HG03442 (cell line): ENCODE data around the gene CFAP54.

ENCODE experiments used
- ATAC-seq: cut with Tn5 transposase; IDR thresholded peaks from one replicate; pipeline ENCODE4 v1.9.1; 2021; ENCODE audit warnings: mild to moderate bottlenecking, moderate library complexity; ENCODE audit not compliant: unreplicated experiment

The CFAP54 gene

GRCh38 chr12:96882862-96883261 is 393.5 kb downstream of the CFAP54 start:
- ATAC-seq, result no peak

- no peak for ATAC-seq
Measured at GRCh38 chr12:96883571-96883970, 394.2 kb downstream of the CFAP54 start.

GRCh38 chr12:96886998-96887677 is 397.8 kb downstream of the CFAP54 start:
- no peak for ATAC-seq

- no peak for ATAC-seq
Measured at GRCh38 chr12:96889273-96889933, 400.0 kb downstream of the CFAP54 start.

GRCh38 chr12:96890331-96890730 is 401.0 kb downstream of the CFAP54 start:
- ATAC-seq, result no peak

GRCh38 chr12:96892104-96892503 is 402.7 kb downstream of the CFAP54 start:
- no peak for ATAC-seq

GRCh38 chr12:96897421-96897820 is 408.0 kb downstream of the CFAP54 start:
- no peak for ATAC-seq

GRCh38 chr12:96901175-96901574 is 411.8 kb downstream of the CFAP54 start:
- ATAC-seq, result no peak

- ATAC-seq, result no peak
Measured at GRCh38 chr12:96902076-96902475, 412.7 kb downstream of the CFAP54 start.

- no peak for ATAC-seq
Measured at GRCh38 chr12:96906498-96906848, 417.1 kb downstream of the CFAP54 start.

GRCh38 chr12:96906849-96907670 is 417.7 kb downstream of the CFAP54 start, which contains the start of gene NEDD1:
NEDD1 (plus strand) TSS chr12:96907257; CDS start chr12:96909760, 2,503 bp downstream.
- peak; percentile 91 for ATAC-seq

GRCh38 chr12:96907671-96908422 is 418.5 kb downstream of the CFAP54 start:
- peak; percentile 24 for ATAC-seq

- ATAC-seq, result no peak
Measured at GRCh38 chr12:96908423-96908675, 419.0 kb downstream of the CFAP54 start.

- ATAC-seq, result no peak
Measured at GRCh38 chr12:96912261-96912660, 422.9 kb downstream of the CFAP54 start.

- ATAC-seq, result no peak
Measured at GRCh38 chr12:96912943-96913342, 423.6 kb downstream of the CFAP54 start.

- ATAC-seq, result no peak
Measured at GRCh38 chr12:96919510-96920210, 430.3 kb downstream of the CFAP54 start.
